ENCODE data around the gene MAPK14. TPM values are rescaled to one million over a fixed set of nuclear protein-coding genes. Genes with fewer than 3 reads are reported as not detected.

Gene MAPK14
- total RNA-seq, 1 donor from 2014 or later, result 41.3 TPM

DNA sequence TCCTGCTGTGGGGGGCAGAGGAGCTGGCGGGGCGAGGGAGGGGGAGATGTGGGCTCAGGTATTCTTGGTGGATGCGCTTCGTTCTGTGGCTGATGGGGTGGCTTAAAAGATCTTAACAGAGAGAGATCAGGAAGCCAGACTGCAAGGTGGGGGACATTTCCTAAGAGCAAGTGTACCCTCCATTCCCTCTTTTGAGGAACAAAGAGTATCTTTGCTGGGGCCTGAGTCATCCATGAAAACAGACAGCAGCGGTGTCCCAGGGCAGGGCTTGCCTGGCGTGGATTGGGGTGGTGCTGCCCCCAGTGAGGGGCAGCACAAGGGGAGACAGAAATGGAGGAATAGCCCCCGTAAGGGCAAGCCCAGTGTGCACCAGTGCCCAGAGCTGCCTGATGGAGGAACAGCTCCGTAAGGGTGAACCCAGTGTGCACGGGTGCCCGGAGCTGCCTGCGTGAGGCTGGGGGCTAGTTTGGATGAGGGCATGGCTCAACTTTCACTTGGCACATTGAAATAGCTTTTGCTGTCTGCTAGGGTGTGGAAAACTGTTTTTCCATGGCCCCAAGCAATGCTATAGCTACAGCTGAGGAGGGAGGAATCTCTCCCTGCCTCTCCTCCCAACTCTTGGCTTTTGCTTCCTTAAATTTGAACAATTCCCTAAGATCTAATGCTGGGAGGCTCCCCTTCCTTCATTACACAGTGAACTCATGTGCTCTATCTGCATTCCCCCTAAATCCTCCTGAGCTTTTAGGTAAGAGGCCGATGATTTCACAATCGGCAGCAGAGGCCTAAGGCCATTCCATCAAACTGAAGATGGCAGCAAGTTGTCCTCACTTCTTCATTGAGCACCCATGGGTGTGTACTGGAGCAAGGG, 115.6 kb downstream of the MAPK14 start:
- no peaks in the 10 kb centered on the region for H3K79me2 ChIP-seq (ENCODE audit: insufficient read depth, low read length)
- H3K4me2 ChIP-seq (ENCODE audit: low read length), result no peak overlapping the region
- no peaks in the 10 kb centered on the region for H3K4me1 ChIP-seq (ENCODE audit: insufficient read depth, low read length)
- no peaks in the 10 kb centered on the region for H3K27me3 ChIP-seq (ENCODE audit: insufficient read depth, low read length)
- H2AFZ ChIP-seq (ENCODE audit: low read depth, low read length), result no peak overlapping the region
- H3K9ac ChIP-seq (ENCODE audit: low read length), result no peak overlapping the region
- no peak overlapping the region for H3K4me3 ChIP-seq (ENCODE audit: insufficient read depth, low read depth, low read length)
- peaks cover 3% of the 10 kb centered on the region for H3K36me3 Mint-ChIP-seq (ENCODE audit: low read depth, unreplicated experiment)
- H3K36me3 ChIP-seq (ENCODE audit: insufficient read depth, low read length), result no peaks in the 10 kb centered on the region
- no peak for DNase-seq (ENCODE audit: low read depth)
- peaks cover 6% of the 10 kb centered on the region for H3K27me3 Mint-ChIP-seq (ENCODE audit: low read depth, unreplicated experiment)
- no peak overlapping the region for H3K27ac Mint-ChIP-seq (ENCODE audit: unreplicated experiment)
- peaks cover 6% of the 10 kb centered on the region for H3K4me1 Mint-ChIP-seq (ENCODE audit: low read depth, unreplicated experiment)
- H3K9me3 ChIP-seq (ENCODE audit: insufficient read depth, low read depth, low read length), result no peaks in the 10 kb centered on the region
- no peaks in the 10 kb centered on the region for H4K20me1 ChIP-seq (ENCODE audit: insufficient read depth, low read length)
- H3K9me3 Mint-ChIP-seq (ENCODE audit: unreplicated experiment), result peaks cover 8% of the 10 kb centered on the region
- no peak for FAIRE-seq
- no peak overlapping the region for H3K27ac ChIP-seq (ENCODE audit: low read depth, low read length)
- no peak overlapping the region for H3K4me3 Mint-ChIP-seq (ENCODE audit: unreplicated experiment)
- TF ChIP-seq, protein P1, sequence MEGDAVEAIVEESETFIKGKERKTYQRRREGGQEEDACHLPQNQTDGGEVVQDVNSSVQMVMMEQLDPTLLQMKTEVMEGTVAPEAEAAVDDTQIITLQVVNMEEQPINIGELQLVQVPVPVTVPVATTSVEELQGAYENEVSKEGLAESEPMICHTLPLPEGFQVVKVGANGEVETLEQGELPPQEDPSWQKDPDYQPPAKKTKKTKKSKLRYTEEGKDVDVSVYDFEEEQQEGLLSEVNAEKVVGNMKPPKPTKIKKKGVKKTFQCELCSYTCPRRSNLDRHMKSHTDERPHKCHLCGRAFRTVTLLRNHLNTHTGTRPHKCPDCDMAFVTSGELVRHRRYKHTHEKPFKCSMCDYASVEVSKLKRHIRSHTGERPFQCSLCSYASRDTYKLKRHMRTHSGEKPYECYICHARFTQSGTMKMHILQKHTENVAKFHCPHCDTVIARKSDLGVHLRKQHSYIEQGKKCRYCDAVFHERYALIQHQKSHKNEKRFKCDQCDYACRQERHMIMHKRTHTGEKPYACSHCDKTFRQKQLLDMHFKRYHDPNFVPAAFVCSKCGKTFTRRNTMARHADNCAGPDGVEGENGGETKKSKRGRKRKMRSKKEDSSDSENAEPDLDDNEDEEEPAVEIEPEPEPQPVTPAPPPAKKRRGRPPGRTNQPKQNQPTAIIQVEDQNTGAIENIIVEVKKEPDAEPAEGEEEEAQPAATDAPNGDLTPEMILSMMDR (IDR thresholded peaks at IDR 0.05; ENCODE audit: insufficient read depth, low read depth, low read length), result no peak
- TF ChIP-seq EZH2 (IDR thresholded peaks at IDR 0.05; ENCODE audit: insufficient read depth, low read length), result no peak

DNA sequence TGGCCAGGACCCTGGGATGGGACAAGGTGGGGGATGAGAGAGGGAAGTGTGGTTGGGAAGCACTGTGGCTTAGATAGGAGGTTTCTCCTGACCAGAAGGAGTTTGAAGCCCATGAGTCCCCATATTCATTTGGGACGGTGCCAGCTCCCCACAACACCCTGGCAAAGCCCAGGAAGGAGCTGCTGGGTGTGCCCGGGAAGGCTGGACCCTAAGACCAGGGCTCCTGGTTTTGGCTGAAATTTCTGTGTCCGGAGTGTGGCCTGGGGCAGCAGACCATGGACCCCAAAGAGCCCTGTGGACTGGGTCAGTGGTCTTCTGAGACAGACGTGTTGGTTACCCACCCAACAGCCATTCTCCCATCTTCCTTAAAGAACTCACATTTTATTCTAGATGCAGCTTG, 117.9 kb downstream of the MAPK14 start:
- H2AFZ ChIP-seq (ENCODE audit: low read depth, low read length), result no peak overlapping the region
- Mint-ChIP-seq H3K4me3 (ENCODE audit: unreplicated experiment) (no peak overlapping the region), H3K27me3 (ENCODE audit: low read depth, unreplicated experiment) (peaks cover 2% of the 10 kb centered on the region), H3K4me1 (ENCODE audit: low read depth, unreplicated experiment) (no peaks in the 10 kb centered on the region), H3K36me3 (ENCODE audit: low read depth, unreplicated experiment) (no peaks in the 10 kb centered on the region), H3K27ac (ENCODE audit: unreplicated experiment) (no peak overlapping the region), H3K9me3 (ENCODE audit: unreplicated experiment) (peaks cover 11% of the 10 kb centered on the region)
- H3K9ac ChIP-seq (ENCODE audit: low read length), result no peak overlapping the region
- no peaks in the 10 kb centered on the region for H3K27me3 ChIP-seq (ENCODE audit: insufficient read depth, low read length)
- no peaks in the 10 kb centered on the region for H4K20me1 ChIP-seq (ENCODE audit: insufficient read depth, low read length)
- DNase-seq (ENCODE audit: low read depth) (no peak), FAIRE-seq (no peak)
- H3K4me3 ChIP-seq (ENCODE audit: insufficient read depth, low read depth, low read length), result no peak overlapping the region
- no peaks in the 10 kb centered on the region for H3K36me3 ChIP-seq (ENCODE audit: insufficient read depth, low read length)
- TF ChIP-seq EZH2 (IDR thresholded peaks at IDR 0.05; ENCODE audit: insufficient read depth, low read length), result no peak
- TF ChIP-seq, protein P1 (IDR thresholded peaks at IDR 0.05; ENCODE audit: insufficient read depth, low read depth, low read length), result no peak
- H3K4me2 ChIP-seq (ENCODE audit: low read length), result no peak overlapping the region
- no peaks in the 10 kb centered on the region for H3K4me1 ChIP-seq (ENCODE audit: insufficient read depth, low read length)
- no peak overlapping the region for H3K27ac ChIP-seq (ENCODE audit: low read depth, low read length)
- H3K79me2 ChIP-seq (ENCODE audit: insufficient read depth, low read length), result no peaks in the 10 kb centered on the region
- H3K9me3 ChIP-seq (ENCODE audit: insufficient read depth, low read depth, low read length), result no peaks in the 10 kb centered on the region

DNA sequence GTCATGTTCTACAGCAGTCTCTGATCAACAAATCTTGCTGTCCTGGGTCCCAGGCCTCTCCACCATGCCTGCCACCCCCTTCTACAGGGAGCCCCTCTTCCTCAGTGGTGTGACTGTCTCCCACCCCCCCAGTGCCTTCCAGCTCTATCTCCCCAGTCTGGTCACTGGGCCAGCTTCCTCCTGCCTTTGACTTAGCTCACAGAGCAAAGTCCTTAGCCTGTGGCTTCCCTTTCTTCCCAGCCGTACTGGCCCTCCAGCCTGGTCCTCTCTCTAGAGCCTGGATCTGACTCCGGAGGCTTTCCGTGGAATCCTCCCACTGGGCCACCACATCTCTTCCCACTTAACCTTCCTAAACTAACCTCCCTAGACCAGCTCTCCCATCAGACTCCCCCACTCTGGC, 119.7 kb downstream of the MAPK14 start:
- Mint-ChIP-seq H3K36me3 (ENCODE audit: low read depth, unreplicated experiment) (no peaks in the 10 kb centered on the region), H3K4me3 (ENCODE audit: unreplicated experiment) (no peak overlapping the region), H3K9me3 (ENCODE audit: unreplicated experiment) (peaks cover 11% of the 10 kb centered on the region), H3K27ac (ENCODE audit: unreplicated experiment) (no peak overlapping the region), H3K27me3 (ENCODE audit: low read depth, unreplicated experiment) (peaks cover 2% of the 10 kb centered on the region), H3K4me1 (ENCODE audit: low read depth, unreplicated experiment) (no peaks in the 10 kb centered on the region)
- H3K4me3 ChIP-seq (ENCODE audit: insufficient read depth, low read depth, low read length), result no peak overlapping the region
- no peak for DNase-seq (ENCODE audit: low read depth)
- H3K79me2 ChIP-seq (ENCODE audit: insufficient read depth, low read length), result no peaks in the 10 kb centered on the region
- no peaks in the 10 kb centered on the region for H4K20me1 ChIP-seq (ENCODE audit: insufficient read depth, low read length)
- no peak overlapping the region for H3K9ac ChIP-seq (ENCODE audit: low read length)
- no peak for FAIRE-seq
- no peak overlapping the region for H3K27ac ChIP-seq (ENCODE audit: low read depth, low read length)
- no peaks in the 10 kb centered on the region for H3K36me3 ChIP-seq (ENCODE audit: insufficient read depth, low read length)
- H3K27me3 ChIP-seq (ENCODE audit: insufficient read depth, low read length), result no peaks in the 10 kb centered on the region
- no peak overlapping the region for H3K4me2 ChIP-seq (ENCODE audit: low read length)
- no peaks in the 10 kb centered on the region for H3K9me3 ChIP-seq (ENCODE audit: insufficient read depth, low read depth, low read length)
- no peaks in the 10 kb centered on the region for H3K4me1 ChIP-seq (ENCODE audit: insufficient read depth, low read length)
- no peak overlapping the region for H2AFZ ChIP-seq (ENCODE audit: low read depth, low read length)
- TF ChIP-seq EZH2 (IDR thresholded peaks at IDR 0.05; ENCODE audit: insufficient read depth, low read length), result no peak
- TF ChIP-seq, protein P1 (IDR thresholded peaks at IDR 0.05; ENCODE audit: insufficient read depth, low read depth, low read length), result no peak
